GM19463 (cell line): ENCODE results near the gene ZNF598.
"Not testable (repeated sequence)": the region's sequence is repeated elsewhere in the genome, so short reads cannot be mapped to it uniquely, and the experiment has no call there.

Experiments used
- ATAC-seq: cut with Tn5 transposase; IDR thresholded peaks from one replicate; pipeline ENCODE4 v1.9.1; 2021; ENCODE audit warnings: mild to moderate bottlenecking, moderate library complexity; ENCODE audit not compliant: unreplicated experiment

Gene ZNF598

GRCh38 chr16:2028620-2029220 is 19.1 kb upstream of the ZNF598 start:
- no peak for ATAC-seq

- no peak for ATAC-seq
Observed at GRCh38 chr16:2028146-2028545, 18.5 kb upstream of the ZNF598 start.

GRCh38 chr16:2027024-2028010 is 17.7 kb upstream of the ZNF598 start:
- no peak for ATAC-seq

- ATAC-seq: no peak
Observed at GRCh38 chr16:2026461-2027023, 16.9 kb upstream of the ZNF598 start, which contains the start of gene NHERF2. NHERF2 (plus strand) TSS chr16:2026902; CDS start chr16:2027006, 104 bp downstream.

DNA sequence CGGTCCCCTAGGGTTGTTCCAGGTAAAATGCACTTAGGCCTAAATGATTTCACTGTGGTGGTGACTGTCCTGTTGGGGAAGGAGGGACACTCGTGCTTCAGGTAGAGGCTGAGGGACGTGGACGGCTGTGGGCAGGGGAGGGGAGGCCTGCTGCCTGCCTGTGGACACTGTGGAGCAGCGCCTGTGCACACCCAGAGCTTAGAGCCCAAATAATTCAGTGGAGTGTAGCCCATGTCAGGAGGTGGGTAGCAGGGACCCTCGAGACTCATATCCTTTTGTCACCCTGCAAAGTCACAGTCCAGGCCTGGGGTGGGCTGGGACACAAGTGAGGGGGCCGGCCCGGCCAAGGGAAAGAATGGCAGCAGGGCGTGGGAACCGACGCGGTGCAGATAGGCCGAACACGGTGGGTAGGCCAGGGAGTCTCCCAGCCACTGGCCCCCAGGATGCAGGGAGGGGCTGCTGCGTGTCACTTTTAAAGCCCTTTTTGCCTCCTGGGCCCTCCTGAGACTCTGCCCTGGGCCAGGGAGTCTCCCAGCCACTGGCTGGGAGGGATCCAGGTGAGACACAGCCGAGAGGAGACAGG is 16.3 kb upstream of the ZNF598 start:
- ATAC-seq: no peak

- no peak for ATAC-seq
Observed at GRCh38 chr16:2025251-2025650, 15.6 kb upstream of the ZNF598 start.

GRCh38 chr16:2024032-2024420 is 14.4 kb upstream of the ZNF598 start:
- ATAC-seq: no peak

DNA sequence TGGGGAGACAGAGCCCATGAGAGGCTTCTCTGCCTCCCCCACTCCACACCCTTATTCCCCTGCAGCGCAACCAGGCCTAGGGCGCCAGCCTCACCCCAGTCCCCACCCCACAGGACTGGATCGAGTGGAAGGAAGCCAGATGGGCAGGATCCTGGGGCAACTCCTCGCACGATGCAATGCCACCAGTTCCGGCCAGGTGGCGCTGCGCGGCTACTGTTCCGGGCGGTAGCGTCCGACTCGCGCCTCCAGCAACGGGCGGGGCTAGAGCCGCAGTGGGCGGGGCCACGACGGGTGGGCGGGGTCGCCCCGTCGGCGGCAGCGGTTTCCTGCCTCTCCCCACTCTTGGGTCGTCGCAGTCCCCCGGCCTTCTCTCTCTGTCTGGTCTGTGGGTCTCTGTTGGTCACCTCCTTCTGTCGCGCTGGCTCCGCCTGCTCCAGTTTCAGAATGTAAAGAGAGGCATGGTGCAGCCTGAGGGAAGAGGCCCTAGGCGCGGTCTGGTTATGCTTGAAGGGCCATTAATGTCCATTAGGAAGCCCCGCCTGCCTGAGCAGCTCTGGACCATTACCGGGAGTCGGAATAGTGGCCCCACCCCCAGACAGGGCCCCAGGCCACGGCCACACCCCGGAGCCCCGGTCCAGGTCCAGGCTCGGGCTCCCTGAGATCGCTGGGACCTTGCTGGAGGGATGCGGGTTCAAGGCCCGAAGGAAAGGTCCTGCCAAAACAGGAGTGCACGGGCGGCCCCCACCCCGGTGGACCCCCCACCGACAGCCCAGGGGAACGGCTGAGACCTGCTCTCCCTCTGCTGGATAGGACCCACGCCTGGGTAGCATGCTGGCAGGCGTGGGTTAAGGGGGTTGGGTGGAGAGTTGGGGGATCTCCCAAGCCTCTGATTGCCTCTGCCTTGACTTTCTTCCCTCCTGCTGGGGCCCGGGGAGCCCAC is 13.7 kb upstream of the ZNF598 start:
- ATAC-seq: peak; percentile 65

DNA sequence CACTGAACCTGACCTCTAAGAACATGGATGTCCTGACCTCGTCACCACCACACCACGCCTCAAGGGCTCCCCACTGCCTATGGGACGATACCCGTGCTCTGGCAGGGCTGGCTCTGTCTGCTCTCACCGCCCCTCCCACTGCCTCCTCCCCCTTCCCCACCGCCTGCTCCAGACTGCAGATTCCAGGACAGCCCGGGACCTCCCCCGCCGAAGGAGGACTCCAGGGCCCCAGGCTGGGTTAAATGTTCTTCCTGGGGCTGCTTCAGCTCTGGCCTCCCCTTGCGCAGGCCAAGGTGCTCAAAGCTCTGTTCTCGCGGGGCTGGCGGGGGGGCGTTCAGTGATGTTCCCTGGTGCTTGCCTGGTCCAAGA is 13.1 kb upstream of the ZNF598 start:
- ATAC-seq: no peak

GRCh38 chr16:2019921-2020831 is 10.6 kb upstream of the ZNF598 start:
- ATAC-seq: no peak

DNA sequence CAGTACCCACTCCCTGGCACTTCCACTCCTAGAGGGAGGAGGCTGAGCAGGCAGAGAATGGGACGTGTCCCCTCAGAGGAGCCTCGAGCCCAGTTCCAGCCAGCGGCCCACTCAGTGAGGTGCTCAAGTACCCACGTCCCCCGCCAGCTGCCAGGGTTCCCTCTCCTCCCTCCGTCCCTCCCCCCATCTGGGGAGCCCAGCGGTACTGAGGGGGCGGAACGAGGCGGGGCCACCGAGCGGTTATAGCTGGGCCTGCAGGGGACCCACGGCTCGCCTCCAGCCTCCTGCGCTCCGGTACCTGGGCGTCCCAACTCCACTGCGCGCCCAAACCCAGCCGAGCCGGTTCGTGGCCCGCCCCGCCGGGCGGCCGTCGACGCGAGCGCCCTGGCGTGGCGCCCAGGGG is 9.9 kb upstream of the ZNF598 start, which contains the start of gene NPW:
NPW (plus strand) TSS at position 268 of the 403 bp plus-strand sequence.
- no peak for ATAC-seq

- ATAC-seq: no peak
Observed at GRCh38 chr16:2016407-2016922, 6.8 kb upstream of the ZNF598 start.

- no peak for ATAC-seq
Observed at GRCh38 chr16:2015947-2016208, 6.3 kb upstream of the ZNF598 start.

- ATAC-seq: no peak
Observed at GRCh38 chr16:2015117-2015946, 5.7 kb upstream of the ZNF598 start.

- ATAC-seq: no peak
Observed at GRCh38 chr16:2013527-2013926, 3.9 kb upstream of the ZNF598 start.

DNA sequence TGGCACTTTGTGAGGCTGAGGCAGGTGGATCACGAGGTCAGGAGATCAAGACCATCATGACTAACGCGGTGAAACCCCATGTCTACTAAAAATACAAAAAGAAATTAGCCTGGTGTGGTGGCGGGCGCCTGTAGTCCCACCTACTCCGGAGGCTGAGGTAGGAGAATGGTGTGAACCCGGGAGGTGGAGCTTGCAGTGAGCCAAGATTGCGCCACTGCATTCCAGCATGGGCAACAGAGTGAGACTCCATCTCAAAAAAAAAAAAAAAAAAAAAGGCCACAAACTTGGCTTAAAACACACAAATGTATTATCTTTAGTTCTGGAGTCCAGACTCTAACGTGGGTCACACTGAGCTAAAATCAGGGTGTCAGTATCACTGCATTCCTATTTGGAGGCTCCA is 2.1 kb upstream of the ZNF598 start:
- ATAC-seq: not testable (repeated sequence)

DNA sequence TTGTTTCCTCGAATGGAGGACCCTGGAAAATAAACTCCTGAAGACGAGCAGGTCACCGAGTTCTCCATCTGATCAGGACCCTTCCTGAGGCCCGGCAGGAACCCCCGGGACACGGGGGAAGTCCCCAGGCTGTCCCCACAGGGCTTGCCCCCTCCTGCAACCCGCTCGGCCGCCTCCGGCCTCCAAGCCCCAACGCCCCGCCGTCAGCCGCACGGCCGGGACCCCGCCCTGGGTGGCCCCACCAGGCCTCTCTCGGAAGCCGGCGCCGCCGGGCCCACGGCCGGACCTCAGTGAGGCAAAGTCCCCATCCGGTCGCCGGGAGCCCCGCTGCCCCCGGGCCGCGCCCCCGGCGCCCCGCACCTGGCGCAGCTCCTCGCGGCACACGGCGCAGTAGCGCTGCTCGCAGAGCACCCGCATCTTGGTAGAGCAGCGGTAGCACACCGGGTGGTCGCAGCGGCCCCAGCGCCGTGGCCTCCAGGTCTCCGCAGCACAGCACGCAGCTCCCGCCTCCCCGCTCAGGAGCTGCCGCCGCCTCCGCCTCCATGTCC is 383 bp downstream of the ZNF598 start:
- peak; percentile 26 for ATAC-seq

DNA sequence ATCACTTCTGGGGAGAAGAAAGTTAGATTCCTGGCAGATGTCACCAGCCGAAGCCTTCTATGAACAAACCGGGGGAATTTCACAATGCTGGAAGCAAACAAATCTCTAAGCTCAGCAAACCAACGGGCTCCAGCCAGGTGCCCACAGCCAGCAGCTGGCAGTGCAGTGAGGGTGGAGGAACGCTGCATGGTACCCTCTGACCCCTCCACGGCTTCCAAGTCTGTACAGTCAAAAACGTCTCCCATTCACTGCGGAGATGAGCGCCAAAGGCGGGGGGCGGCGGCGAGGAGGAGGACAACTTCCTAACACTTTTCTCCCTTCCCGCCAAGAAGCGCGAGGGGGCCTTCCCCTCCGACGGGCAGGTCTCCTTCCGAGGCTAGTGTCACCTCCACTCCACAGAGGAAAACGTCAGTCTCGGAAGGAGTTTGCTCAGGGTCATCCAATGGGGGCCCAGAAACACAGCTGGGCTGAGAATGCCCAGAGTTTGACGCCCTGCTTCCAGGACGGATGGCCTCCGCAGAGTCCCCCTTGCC is 924 bp downstream of the ZNF598 start:
- ATAC-seq: no peak
